Measurements from ENCODE around the gene SLC44A5. TPM values are rescaled to one million over a fixed set of nuclear protein-coding genes. Genes with fewer than 3 reads are reported as not detected.

The SLC44A5 gene
- polyA plus RNA-seq, 1 experiment, result 0.19 TPM

GRCh38 chr1:75334876-75335389 is 276.0 kb downstream of the SLC44A5 start:
- DNase-seq (ENCODE audit: low read depth, low spot score), result no peak
- CTCF ChIA-PET, result no interaction called here
- H3K4me3 ChIP-seq (ENCODE audit: low read depth, low read length), result no peak overlapping the region

GRCh38 chr1:75330624-75331023 is 280.3 kb downstream of the SLC44A5 start:
- ChIA-PET POLR2A (no interaction called here), CTCF (no interaction called here)
- no peaks in the 10 kb centered on the region for H3K27me3 ChIP-seq (ENCODE audit: control insufficient read depth, insufficient read depth, low read length)

More at GRCh38 chr1:75334876-75335389, 276.0 kb downstream of the SLC44A5 start:
- POLR2A ChIA-PET, result no interaction called here
- Histone ChIP-seq H3K9me3 (ENCODE audit: control insufficient read depth, insufficient read depth, low read length) (peaks cover 2% of the 10 kb centered on the region; the same call in 1 of the 2 replicates), H3K27me3 (ENCODE audit: control insufficient read depth, insufficient read depth, low read length) (no peaks in the 10 kb centered on the region), H3K27ac (ENCODE audit: low read depth, low read length) (no peak overlapping the region)
- no peak for TF ChIP-seq CTCF (IDR thresholded peaks at IDR 0.05; ENCODE audit: low read depth, low read length)

GRCh38 chr1:75328691-75329090 is 282.2 kb downstream of the SLC44A5 start:
- no peak for DNase-seq (ENCODE audit: low read depth, low spot score)
- ChIA-PET CTCF (no interaction called here), POLR2A (no interaction called here)
- peaks cover 5% of the 10 kb centered on the region; the same call in 1 of the 2 replicates for H3K9me3 ChIP-seq (ENCODE audit: control insufficient read depth, insufficient read depth, low read length)
- H3K27ac ChIP-seq (ENCODE audit: low read depth, low read length), result no peak overlapping the region
- H3K4me3 ChIP-seq (ENCODE audit: low read depth, low read length), result no peak overlapping the region
- no peak for TF ChIP-seq CTCF (IDR thresholded peaks at IDR 0.05; ENCODE audit: low read depth, low read length)
- H3K27me3 ChIP-seq (ENCODE audit: control insufficient read depth, insufficient read depth, low read length), result no peaks in the 10 kb centered on the region

More at GRCh38 chr1:75330624-75331023, 280.3 kb downstream of the SLC44A5 start:
- Histone ChIP-seq H3K9me3 (ENCODE audit: control insufficient read depth, insufficient read depth, low read length) (peaks cover 5% of the 10 kb centered on the region; the same call in 1 of the 2 replicates), H3K4me3 (ENCODE audit: low read depth, low read length) (no peak overlapping the region), H3K27ac (ENCODE audit: low read depth, low read length) (no peak overlapping the region)
- DNase-seq (ENCODE audit: low read depth, low spot score), result no peak
- no peak for TF ChIP-seq CTCF (IDR thresholded peaks at IDR 0.05; ENCODE audit: low read depth, low read length)

GRCh38 chr1:75327395-75327794 is 283.5 kb downstream of the SLC44A5 start:
- H3K27me3 ChIP-seq (ENCODE audit: control insufficient read depth, insufficient read depth, low read length), result no peaks in the 10 kb centered on the region
- no peak overlapping the region for H3K27ac ChIP-seq (ENCODE audit: low read depth, low read length)
- H3K9me3 ChIP-seq (ENCODE audit: control insufficient read depth, insufficient read depth, low read length), result peaks cover 5% of the 10 kb centered on the region; the same call in 1 of the 2 replicates
- CTCF ChIA-PET, result no interaction called here
- POLR2A ChIA-PET, result no interaction called here
- TF ChIP-seq CTCF (IDR thresholded peaks at IDR 0.05; ENCODE audit: low read depth, low read length), result no peak
- no peak for DNase-seq (ENCODE audit: low read depth, low spot score)
- no peak overlapping the region for H3K4me3 ChIP-seq (ENCODE audit: low read depth, low read length)

- Histone ChIP-seq H3K27ac (ENCODE audit: low read depth, low read length) (no peak overlapping the region), H3K27me3 (ENCODE audit: control insufficient read depth, insufficient read depth, low read length) (no peaks in the 10 kb centered on the region), H3K9me3 (ENCODE audit: control insufficient read depth, insufficient read depth, low read length) (no peaks in the 10 kb centered on the region), H3K4me3 (ENCODE audit: low read depth, low read length) (no peak overlapping the region)
- no peak for TF ChIP-seq CTCF (IDR thresholded peaks at IDR 0.05; ENCODE audit: low read depth, low read length)
- ChIA-PET CTCF (no interaction called here), POLR2A (no interaction called here)
- DNase-seq (ENCODE audit: low read depth, low spot score), result no peak
These were observed 292.9 kb downstream of the SLC44A5 start for GRCh38 chr1:75317976-75318375.

All from AG04450 (cell line).